ENCODE data around the gene RAD18. TPM values are rescaled to one million over a fixed set of nuclear protein-coding genes. Genes with fewer than 3 reads are reported as not detected.

RAD18 gene
- total RNA-seq, 1 donor from 2014 or later: 18.1 TPM

- no peak for DNase-seq
These were observed 98.6 kb downstream of the RAD18 start for GRCh38 chr3:8864402-8865350.

DNA sequence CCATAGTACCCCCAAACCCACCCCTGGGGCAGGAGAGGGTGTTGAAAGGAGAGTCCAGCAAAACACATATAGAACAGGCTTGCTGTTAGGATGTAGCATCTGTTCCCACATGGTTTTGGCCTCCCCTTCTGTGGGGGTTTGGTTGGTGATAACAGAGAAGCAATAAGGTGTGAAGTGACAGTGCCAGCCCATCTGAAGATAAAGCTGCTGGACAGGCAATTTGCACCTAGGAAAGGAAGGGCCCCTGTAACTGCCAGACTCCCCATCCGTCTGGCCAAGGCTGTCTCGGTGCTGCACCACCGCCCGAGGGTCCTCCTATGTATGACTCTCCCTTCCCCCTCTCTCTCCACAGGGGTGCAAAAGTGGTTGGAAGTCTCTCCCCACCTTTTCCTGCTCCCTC is 99.4 kb downstream of the RAD18 start:
- no peak for DNase-seq

- no peak for DNase-seq
These were observed 105.4 kb downstream of the RAD18 start for GRCh38 chr3:8857720-8858367.

GRCh38 chr3:8856721-8857120 is 106.6 kb downstream of the RAD18 start:
- no peak for DNase-seq

GRCh38 chr3:8856071-8856470 is 107.2 kb downstream of the RAD18 start:
- DNase-seq: no peak

GRCh38 chr3:8854656-8855055 is 108.6 kb downstream of the RAD18 start:
- no peak for DNase-seq

DNA sequence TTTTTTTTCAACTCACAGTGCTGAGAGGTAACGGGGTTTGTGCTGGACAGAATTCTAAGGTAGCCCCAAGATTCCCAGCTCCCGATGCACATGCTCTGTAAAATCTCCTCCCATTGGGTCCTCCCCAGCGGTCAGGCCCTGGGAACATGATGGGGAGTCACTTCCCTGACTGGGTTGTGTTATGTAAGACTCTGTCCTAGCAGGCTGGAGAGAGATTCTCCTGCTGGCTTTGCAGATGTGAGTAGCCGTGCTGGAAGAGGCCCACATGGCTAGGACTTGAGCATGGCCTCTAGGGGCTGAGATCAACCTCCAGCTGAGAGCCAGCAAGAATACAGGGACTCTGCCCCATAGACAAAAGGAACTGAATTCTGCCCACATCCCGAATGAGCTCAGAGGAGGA is 110.2 kb downstream of the RAD18 start:
- no peak for DNase-seq

- DNase-seq: no peak
These were observed 110.8 kb downstream of the RAD18 start for GRCh38 chr3:8852511-8852910.

- DNase-seq: peak; percentile 16
These were observed 111.6 kb downstream of the RAD18 start for GRCh38 chr3:8851703-8852102.

- DNase-seq: peak; percentile 57
These were observed 114.6 kb downstream of the RAD18 start for GRCh38 chr3:8848696-8849131.

- no peak for DNase-seq
These were observed 116.0 kb downstream of the RAD18 start for GRCh38 chr3:8847317-8847716.

DNA sequence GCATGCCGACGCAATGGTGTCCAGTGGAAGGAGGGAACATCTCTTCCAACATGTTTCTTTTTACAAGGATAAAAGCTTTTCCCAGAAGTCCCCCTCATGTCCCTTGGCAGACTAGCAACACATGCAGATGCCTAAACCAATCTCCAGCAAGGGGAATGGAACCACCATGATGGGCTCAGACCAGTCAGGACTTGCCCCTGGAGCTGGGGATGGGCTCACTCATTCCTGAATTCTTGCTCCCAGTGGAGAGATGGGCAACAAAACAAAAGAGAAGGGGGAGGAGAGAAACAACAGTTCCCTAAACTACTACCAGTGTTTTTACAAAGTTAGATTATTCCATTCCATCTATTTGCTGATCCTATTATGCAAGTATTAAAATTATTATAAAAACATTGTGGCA is 117.1 kb downstream of the RAD18 start:
- DNase-seq: no peak

- DNase-seq: no peak
These were observed 117.6 kb downstream of the RAD18 start for GRCh38 chr3:8845641-8846040.

DNA sequence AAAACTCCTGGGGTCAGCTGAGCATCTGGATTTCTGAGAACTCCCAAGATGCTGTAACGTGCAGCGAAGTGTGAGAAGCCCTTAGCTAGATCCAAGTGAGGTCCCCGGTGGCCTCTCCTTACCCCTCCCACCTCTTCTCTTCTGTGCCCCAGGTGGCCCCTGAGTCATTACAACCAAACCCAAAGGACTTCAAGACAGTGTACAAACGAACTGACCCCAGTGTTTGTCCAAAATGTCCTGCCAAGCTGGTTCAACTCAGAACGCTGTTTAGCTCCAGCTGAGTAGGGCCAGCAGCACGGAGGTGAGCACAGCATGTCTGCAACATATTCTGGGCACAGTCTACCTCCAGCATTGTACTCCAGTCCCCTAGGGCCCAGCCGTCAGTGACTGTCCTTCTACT is 119.9 kb downstream of the RAD18 start:
- DNase-seq: no peak

- no peak for DNase-seq
These were observed 121.0 kb downstream of the RAD18 start for GRCh38 chr3:8842293-8842692.

DNA sequence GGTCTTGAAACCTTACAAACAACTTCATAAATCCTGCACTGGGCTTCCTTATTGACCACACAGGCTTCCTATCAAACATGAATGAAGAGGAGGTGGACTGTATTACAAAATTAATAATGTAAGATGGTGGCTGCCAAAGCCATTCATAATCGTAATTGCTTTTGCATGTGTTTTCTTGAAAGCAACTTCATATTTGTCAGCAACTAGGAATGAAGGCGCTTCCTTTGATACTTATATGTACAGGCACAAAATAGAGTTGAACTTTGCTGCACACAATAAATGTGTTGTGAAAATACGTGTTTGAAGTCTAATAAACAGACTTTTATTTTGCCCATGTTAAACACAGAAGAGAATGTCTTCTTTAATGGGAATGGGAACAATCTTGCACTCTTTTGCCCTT is 121.8 kb downstream of the RAD18 start:
- DNase-seq: peak; percentile 12

- DNase-seq: no peak
These were observed 122.7 kb downstream of the RAD18 start for GRCh38 chr3:8840556-8840955.

DNA sequence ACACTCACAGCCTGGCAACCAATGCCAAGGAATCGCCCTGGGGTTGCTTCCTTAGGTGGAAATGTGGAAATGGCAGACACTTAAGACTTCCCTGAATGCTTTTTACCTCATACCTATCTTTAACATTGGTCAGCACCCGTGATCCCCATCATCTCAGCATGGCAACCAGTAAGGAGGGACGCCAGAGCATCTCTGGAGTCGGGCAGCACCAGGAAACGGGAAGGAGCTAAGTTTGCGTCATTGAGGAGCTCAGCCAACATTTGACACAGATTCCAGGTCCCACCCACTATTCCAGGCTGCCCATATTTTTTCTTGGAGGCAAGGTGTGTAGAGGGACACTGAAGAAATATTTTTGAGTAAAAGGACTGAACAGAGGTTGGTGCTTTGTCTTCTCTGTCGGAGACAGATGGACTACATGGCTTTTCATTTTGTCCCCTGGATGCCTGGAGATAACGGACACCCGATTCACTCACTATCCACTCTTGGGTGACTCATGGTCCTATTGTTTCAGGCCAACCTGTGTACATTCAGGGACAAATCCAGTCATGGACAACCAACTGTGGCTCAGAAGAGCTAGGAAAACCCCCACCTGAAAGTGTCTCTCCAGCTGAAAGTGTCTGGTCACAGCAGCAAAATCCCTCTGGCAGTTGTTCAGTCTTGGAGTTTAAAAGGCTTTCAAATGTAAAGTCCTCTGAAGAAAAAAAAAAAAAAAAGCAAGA is 123.5 kb downstream of the RAD18 start:
- DNase-seq: no peak

GRCh38 chr3:8838765-8839423 is 124.4 kb downstream of the RAD18 start:
- no peak for DNase-seq

GRCh38 chr3:8838234-8838633 is 125.0 kb downstream of the RAD18 start:
- no peak for DNase-seq

GRCh38 chr3:8837162-8837561 is 126.1 kb downstream of the RAD18 start:
- DNase-seq: no peak

GRCh38 chr3:8836096-8836495 is 127.2 kb downstream of the RAD18 start:
- DNase-seq: no peak
